GM19035 (cell line): ENCODE measurements around the gene ESYT3.
"Not testable (repeated sequence)": the region's sequence is repeated elsewhere in the genome, so short reads cannot be mapped to it uniquely, and the experiment has no call there.

Experiments used
- ATAC-seq: cut with Tn5 transposase; IDR thresholded peaks from one replicate; pipeline ENCODE4 v1.9.1; 2021; ENCODE audit not compliant: unreplicated experiment

ESYT3 gene

DNA sequence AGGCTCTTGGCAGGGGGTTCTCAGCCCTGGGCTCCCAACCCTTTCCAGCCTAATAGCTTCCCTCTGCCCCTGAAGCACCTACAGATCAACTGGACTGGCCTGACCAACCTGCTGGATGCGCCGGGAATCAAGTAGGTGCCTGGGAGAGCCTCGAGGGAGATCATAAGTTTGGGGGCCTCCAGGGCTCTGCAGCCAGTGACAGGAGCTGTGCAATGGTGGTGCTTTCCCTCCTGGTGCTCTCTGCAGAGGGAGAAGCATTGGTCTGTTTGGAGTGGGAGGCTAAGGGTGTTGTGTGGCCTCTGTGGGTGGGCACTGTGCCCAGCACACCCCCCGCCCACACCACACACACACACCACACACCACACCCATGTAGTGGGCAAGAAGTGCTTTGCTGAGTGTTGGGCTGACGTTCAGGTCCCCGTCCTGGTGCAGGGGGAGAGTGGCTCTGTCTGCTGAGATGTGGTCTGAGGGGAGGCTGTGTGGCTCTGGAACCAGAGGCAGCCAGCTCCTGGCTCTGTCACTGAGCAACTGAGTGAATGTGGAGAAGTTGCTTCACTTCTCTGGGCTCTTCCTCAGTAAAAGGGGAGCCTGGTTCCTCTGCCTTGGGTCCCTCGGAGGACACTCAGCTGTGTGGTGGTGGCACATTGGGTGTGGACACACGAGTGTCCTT is 26.3 kb downstream of the ESYT3 start:
- no peak for ATAC-seq

DNA sequence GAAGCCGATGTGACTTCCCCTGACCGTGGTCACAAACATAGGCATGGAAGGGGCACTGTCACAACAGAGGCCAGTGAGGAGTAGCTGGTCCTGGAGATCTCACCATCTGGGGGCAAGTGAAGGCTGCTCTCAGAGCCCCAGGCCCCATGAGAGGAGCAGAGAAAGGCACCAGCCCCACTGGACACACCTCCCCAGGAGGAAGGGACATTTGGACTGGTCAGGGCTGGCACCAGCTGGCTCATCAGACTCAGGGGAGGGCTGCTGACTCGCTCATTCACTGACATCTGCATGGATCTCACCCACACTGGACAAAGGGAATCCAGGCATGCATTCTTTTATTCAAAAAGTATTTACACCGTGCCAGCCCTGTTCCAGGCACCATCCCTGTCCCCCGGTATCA is 26.8 kb downstream of the ESYT3 start:
- ATAC-seq = no peak

DNA sequence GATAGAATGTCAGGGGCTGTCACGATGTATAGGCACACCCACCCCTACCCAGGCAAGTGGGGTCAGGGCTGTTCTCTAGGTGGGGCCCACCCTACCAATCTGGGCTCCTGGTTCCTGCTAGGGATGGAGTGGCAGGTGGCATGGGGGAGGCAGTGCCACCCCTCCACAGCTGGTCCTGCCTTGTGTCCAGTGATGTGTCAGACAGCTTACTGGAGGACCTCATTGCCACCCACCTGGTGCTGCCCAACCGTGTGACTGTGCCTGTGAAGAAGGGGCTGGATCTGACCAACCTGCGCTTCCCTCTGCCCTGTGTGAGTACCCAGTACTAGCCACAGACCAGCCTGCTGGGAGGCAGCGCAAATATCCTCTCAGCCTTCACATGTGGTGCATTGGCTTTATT is 27.5 kb downstream of the ESYT3 start:
- no peak for ATAC-seq

DNA sequence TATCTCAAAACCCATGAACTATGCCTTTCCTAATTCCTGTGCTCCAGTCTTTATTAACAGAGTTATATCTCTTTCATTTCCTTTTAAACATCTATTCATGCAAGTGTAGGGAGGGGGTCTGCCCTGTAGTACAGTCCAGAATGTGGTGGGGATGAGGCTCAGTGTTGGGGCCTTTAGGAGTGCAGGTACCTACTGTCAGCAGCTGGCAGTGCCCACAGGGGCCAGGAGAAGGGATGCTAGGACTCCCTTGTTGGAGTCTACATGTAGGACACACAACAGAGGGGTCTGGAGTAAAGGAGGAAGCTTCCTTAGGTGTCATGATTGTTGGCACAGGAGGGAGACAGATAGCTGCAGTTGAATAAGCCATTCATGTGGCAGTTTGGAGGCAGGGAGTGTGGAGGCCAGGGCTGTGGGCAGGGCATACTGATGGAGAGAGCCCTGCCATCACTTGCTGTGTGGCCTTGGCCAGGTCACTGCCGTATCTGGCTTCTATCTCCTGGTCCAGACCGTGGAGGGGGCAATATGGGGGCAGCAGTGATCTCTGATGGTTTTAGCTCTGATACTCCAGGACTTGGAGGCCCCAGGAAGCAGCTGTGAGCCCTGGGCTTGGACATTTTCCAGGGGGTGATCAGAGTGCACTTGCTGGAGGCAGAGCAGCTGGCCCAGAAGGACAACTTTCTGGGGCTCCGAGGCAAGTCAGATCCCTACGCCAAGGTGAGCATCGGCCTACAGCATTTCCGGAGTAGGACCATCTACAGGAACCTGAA is 29.5 kb downstream of the ESYT3 start:
- no peak for ATAC-seq

DNA sequence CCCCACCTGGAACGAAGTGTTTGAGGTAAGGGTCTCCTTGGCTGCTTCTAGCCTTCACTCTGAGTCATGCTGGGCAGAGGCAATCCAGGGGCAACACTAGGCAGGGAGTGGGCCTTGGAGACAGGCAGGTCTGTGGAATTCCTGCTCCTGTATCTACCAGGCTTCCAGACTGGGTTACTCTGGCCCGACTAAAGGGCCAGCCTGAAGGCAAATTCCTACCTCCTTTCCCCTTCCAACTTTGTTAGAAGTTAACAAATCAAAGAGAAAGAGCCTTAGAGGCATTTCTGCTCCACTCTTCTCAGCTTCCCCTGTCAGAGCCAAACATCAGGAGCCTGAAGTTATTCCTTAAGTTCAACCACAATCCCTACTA is 30.1 kb downstream of the ESYT3 start:
- ATAC-seq = no peak

DNA sequence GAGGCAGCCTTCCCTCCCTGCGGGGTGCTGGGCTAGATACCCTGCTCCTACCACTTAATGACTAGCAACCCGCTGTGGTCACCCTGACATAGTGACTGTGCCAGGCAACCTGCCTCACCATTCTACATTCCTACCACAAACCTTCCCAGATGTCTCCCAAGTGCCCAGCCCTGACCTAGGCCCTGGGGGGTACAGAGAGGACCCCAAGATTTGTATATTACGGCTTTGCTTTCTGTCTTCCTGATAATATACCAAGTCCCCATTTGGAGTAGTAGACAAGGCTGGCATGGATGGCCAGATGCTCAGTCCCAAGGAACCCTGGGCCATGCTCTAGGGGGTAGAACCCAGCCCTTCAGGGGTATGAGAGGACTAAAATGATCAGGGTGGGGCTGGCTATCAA is 31.0 kb downstream of the ESYT3 start:
- no peak for ATAC-seq

DNA sequence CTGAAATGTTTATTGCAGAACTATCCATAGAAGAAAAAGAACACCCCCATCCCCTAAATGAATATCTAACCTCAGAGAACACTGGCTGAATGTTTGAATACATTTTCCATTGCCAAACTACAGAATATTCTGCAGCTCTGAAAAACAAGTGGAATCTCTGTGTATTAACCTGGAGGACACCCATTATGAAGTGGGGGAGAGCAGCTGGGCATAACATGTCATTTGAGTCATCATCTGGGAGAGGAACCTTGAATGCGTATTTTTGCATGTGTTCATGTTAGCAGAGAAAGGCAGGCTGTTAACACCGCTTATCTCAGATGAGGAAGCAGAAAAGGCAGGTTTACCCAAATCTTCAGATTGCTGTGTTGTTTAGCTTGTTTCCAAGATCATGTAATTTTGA is 31.5 kb downstream of the ESYT3 start:
- ATAC-seq = no peak

DNA sequence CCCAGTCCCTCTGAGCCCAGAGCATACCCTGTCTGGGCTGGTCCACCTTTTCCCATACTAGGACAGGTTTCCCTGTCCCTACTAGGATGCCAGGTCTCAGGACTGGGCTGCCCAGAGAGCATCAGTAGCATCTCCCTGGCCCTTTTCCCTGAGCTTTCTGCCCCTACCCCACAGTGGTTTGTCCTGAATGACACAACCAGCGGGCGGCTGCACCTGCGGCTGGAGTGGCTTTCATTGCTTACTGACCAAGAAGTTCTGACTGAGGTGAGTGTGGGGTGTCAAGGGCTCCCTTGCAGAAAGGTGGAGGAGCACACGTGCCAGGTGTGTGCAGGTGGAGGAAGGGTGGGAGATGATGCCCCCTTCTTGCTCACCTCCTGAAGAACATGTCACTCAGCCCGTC is 33.5 kb downstream of the ESYT3 start:
- ATAC-seq = no peak

DNA sequence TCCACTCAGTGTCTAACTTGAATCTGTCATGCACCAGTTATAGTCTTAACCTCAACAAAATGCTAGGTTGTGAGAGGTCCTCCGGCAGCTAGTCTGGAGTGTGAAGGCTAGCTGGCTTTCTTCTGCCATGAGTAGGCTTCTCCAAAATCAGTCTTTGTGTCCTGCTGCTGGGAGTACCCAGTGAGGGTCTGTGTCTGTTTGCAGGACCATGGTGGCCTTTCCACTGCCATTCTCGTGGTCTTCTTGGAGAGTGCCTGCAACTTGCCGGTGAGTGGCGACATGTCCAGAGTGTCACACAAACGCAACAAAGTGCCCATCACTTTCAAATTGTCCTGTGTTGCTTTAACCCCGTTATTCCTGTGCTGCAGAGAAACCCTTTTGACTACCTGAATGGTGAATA is 34.0 kb downstream of the ESYT3 start:
- ATAC-seq = no peak

DNA sequence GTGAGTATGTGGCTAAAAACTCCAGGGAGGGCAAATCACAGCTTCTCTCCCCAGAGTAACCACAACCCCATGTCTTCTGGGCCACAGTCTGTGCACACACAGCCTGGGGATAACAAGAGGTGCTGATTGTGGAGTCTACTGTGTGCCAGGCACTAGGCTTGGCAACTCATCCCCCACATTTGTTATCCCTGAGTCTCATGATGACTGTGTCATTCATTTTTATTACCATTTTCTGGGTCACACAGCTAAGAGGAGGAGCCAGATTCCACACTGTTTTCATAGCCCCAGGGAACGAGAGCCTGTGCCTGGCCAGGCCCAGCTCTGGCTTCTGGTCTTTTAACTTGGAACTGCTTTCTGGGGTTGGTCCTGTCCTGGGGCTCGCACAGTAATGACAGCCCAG is 34.5 kb downstream of the ESYT3 start:
- no peak for ATAC-seq

DNA sequence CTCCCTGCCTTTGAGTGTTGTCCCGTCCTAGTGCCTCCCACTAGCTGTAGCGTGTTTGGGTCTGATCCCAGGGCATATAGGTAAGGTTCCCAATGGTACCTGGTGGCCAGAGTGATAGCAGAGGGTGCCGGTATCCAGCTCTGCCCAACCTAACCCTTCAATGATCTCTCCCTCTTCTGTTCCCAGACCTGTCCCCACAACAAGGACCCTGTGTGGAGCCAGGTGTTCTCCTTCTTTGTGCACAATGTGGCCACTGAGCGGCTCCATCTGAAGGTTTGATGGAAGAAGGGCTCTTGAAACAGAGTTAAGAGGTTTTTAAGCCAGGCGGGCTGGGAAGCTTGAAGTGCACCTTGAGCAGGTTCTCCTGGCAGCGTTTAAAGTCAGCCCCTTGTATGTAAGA is 35.5 kb downstream of the ESYT3 start:
- ATAC-seq = no peak

DNA sequence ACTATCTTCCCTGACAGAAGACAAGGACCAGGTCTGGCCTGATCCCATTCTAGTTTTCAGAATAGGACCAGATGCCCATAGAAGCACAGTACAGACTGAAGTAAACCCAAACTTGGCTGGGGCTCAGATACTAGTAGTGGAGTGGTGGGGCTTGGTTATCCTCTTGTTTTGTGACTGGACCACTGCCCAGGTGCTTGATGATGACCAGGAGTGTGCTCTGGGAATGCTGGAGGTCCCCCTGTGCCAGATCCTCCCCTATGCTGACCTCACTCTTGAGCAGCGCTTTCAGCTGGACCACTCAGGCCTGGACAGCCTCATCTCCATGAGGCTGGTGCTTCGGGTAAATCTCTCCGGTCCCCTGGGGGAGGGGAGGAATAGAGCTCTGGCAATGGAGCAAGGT is 36.3 kb downstream of the ESYT3 start:
- no peak for ATAC-seq

DNA sequence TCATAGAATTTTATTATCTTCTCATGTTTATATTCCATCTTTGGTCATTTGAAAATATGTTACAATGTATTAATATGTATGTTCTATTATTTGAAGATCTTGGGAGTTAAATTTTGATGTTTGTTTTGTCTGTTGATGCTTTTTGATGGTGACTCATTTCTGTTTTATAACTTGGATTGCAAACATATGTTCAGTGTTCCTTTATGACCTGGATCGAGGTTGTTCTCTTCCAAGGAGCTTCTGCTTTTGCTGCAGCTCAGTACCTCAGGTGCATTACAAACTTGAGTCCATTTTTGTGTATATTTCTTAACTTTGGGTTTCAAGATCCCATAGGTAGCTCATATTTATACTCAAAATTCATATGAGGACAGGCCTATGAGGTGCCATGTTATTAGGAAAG is 37.1 kb downstream of the ESYT3 start:
- no peak for ATAC-seq

DNA sequence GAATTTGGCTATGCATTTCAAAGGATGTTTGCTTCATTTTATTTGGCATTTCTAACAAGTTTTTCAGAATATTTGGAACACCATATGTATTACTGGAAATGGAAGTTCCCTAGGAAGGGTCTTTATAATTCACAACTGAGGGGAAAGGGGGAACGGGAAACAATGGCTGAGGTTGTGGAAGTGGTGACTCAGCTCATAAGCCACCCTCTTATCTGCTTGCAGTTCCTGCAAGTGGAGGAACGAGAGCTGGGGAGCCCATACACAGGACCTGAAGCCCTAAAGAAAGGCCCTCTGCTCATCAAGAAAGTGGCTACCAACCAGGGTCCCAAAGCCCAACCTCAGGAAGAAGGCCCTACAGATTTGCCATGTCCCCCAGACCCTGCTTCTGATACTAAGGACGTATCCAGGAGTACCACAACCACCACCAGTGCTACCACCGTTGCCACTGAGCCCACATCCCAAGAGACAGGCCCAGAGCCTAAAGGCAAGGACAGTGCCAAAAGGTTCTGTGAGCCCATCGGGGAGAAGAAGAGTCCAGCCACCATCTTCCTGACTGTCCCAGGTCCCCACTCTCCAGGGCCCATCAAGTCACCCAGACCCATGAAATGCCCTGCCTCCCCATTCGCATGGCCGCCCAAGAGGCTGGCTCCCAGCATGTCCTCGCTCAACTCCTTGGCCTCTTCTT is 37.9 kb downstream of the ESYT3 start:
- ATAC-seq = no peak

DNA sequence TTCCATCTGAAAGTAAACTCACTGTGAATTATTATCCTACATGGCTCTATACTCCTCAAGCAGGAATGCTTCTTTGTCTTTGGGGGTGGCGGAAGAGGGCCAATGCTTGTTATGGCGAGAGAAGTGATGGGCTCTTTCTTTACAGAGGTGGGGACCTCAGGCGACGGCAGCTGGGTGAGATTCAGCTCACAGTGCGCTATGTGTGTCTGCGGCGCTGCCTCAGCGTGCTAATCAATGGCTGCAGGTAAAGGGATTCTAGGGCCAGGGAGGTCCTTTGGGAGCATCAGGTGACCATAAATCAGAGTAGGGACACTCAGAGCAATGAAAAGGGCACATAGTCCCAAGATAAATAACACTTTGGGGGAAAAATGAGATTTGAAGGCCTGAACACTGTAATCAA is 39.0 kb downstream of the ESYT3 start:
- no peak for ATAC-seq

DNA sequence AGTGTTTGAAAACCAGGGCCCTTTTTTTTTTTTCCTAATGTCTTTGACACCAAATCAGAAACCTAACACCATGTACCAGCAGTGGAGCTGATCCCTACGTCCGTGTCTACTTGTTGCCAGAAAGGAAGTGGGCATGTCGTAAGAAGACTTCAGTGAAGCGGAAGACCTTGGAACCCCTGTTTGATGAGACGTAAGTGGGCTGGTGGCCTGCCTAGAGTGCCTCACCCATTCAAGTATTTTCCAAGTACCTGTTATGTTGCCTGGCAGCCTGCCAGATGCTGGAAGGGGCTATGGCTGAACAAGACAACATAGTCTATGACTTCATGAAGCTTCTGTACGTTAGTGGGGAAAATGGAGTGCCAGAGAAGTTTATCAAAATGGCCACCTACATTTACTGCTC is 39.7 kb downstream of the ESYT3 start:
- ATAC-seq = no peak

DNA sequence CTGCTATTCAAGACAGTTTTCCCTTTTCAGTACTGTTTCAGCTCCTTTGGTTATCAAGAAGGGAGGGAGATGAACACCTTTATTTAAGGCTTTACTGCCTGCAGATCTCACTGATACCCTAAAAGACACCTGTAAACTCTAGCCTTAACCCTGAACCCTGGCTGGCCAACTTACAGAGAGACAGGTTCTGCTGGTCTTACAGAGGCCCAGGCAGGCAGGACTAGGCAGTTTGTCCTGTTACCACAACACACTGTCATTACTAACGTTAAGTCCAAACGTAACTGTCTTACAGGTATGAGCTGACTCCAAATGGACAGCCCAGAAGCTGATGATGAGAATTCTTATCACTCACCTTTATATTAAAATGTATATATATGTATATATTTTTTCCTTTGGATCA is 42.1 kb downstream of the ESYT3 start:
- no peak for ATAC-seq

DNA sequence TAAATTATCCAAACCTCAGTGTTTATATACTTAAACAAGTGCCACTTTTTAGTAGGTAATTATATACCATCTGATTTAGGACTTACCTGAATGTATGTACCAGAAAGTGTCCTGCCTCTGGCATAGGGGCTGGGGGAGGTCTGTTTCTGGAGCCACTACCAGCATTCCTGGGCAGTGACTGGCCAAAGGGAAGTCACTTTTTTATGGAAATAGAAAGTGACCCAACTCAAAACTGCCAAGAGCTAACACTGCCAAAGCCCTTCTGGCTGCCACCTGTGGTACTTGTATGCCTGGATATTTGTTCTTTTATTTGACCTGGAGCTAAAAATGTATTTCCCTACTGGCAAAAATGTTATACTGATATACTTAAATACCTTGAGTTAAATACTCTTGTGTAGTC is 42.7 kb downstream of the ESYT3 start:
- no peak for ATAC-seq

DNA sequence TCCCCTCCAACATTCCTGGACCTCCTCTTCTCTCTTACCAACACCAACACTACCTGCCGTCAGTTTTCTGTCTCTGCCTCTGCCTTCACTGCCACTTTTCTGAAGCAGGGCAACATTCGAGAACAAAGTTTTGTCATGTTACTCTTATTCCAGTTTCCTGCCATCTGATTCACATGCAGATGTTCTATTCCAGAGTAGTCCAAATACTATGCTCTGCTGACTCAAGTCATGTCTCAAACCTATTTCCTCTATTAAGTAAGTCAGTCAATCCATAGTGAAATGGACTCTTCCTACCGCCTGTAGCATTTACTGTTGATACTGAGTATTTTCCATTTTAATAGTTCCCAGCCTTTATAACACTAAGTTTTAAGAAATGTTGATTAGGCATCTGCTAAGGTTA is 43.4 kb downstream of the ESYT3 start:
- ATAC-seq = no peak

DNA sequence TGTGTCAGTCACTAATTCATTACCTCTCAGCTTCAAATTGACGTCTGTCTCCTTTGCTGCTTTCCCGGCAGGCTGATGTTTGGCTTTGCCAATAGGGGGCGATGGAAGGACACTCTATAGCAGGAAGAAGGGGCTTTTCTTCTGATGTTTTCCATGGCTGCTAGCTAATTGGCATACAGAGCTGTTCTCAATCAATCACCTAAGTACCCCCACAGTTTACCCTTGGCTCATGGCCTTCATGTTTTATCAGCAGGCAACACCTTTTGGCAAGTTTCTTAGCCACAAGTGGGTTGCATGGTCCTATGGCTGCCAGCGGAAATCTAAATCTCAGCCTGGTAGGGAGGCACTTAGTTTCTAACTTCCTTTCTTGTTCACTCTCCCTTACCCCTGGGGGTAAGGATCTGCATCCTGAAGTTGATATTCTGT is 45.0 kb downstream of the ESYT3 start:
- ATAC-seq = no peak

DNA sequence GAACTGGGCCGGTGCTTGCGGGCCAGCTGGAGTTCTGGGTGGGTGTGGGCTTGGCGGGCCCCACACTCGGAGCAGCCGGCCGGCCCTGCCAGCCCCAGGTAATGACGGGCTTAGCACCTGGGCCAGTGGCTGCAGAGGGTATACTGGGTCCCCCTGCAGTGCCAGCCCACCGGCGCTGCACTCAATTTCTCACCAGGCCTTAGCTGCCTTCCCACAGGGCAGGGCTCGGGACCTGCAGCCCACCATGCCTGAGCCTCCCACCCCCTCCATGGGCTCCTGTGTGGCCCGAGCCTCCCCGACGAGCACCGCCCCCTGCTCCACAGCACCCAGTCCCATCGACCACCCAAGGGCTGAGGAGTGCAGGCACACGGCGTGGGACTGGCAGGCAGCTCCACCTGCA is 50.3 kb downstream of the ESYT3 start:
- ATAC-seq = not testable (repeated sequence)

DNA sequence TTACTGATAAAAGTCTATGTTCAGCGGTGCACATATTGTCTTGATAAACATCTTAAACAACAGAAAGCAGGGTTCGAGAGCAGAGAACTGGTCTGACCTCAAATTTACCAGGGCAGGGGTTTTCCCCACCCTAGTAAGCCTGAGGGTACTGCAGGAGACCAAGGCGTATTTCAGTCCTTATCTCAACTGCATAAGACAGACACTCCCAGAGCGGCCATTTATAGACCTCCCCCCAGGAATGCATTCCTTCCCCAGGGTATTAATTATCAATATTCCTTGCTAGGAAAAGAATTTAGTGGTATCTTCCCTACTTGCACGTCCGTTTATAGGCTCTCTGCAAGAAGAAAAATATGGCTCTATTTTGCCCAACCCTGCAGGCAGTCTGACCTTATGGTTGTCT is 52.2 kb downstream of the ESYT3 start:
- ATAC-seq = not testable (repeated sequence)
